GM12878 (cell line): ENCODE results near the gene RNFT2. TPM values are rescaled to one million over a fixed set of nuclear protein-coding genes. Genes with fewer than 3 reads are reported as not detected.

ENCODE experiments used
- ATAC-seq: fragments of 200-7000 bp; cut with Tn5 transposase; 3 replicates; pipeline ENCODE4 v1.9.1; 2020; ENCODE audit warnings: mild to moderate bottlenecking, moderate library complexity
- BruUV-seq: library from RNA; stranded (reverse); fragments of 400-500 nt; replicated peaks from 2 replicates; lab custom pipeline; 2021; lab: Mats Ljungman, UMichigan
- CTCF ChIA-PET: fragments of 300-600 bp; sonication (Branson Sonifier 250); formaldehyde crosslinking; extraction: SDS; loops from one replicate; lab custom pipeline; 2021; ENCODE audit warnings: inconsistent platforms; lab: Yijun Ruan, JAX
- POLR2A ChIA-PET: fragments of 350-600 bp; formaldehyde crosslinking; extraction: SDS; loops from one replicate; lab custom pipeline; 2021; ENCODE audit warnings: inconsistent platforms; lab: Charles Lee
- RAD21 ChIA-PET: fragments of 300-600 bp; sonication (Branson Sonifier 250); formaldehyde crosslinking; loops from one replicate; lab custom pipeline; 2023; ENCODE audit warnings: antibody characterized with exemption; ENCODE audit not compliant: unreplicated experiment; lab: Charles Lee
- SMC1A ChIA-PET: fragments of 300-600 bp; sonication (Branson Sonifier 250); formaldehyde crosslinking; loops from one replicate; lab custom pipeline; 2023; ENCODE audit not compliant: unreplicated experiment, uncharacterized antibody; lab: Charles Lee
- DNase-seq: peaks from one replicate; pipeline ENCODE4 v3.0.0-alpha.2; 2011; ENCODE audit warnings: low read depth, low spot score
- FAIRE-seq: peaks from 3 replicates; lab custom pipeline; 2011; peaks lifted over from hg19 to GRCh38; lab: Jason Lieb, UNC
- H2AFZ ChIP-seq: 2 replicates; pipeline ENCODE4 v1.6.0; 2011; ENCODE audit warnings: low read depth, low read length, control low read depth; ENCODE audit not compliant: control insufficient read depth
- H3K27ac ChIP-seq: 2 replicates; pipeline ENCODE4 v1.5.1; 2011; ENCODE audit warnings: control low read depth; ENCODE audit not compliant: control insufficient read depth, insufficient read depth
- H3K27me3 ChIP-seq, 2 experiments: replicated peaks in 1 of 2; 2 replicates each; pipeline versions ENCODE4 v1.6.0 to v1.6.1; 2011; ENCODE audit warnings: low read length in 1 of 2; ENCODE audit not compliant: control insufficient read depth in 2 of 2, insufficient read depth in 2 of 2
- H3K36me3 ChIP-seq, 2 experiments: 2 replicates each; pipeline ENCODE4 v1.5.1; 2011; ENCODE audit warnings: low read length in 1 of 2; ENCODE audit not compliant: control insufficient read depth in 2 of 2, insufficient read depth in 2 of 2
- H3K4me1 ChIP-seq: 2 replicates; pipeline ENCODE4 v1.6.1; 2011; ENCODE audit warnings: mild to moderate bottlenecking, low read length, moderate library complexity, mixed read lengths; ENCODE audit not compliant: control insufficient read depth, insufficient read depth
- H3K4me2 ChIP-seq: 2 replicates; pipeline ENCODE4 v1.6.0; 2011; ENCODE audit warnings: control low read depth; ENCODE audit not compliant: control insufficient read depth, insufficient read depth
- H3K4me3 ChIP-seq: fragments of 200-600 bp; sonication (generic); 2 replicates; pipeline ENCODE4 v1.5.1; 2016
- H3K79me2 ChIP-seq: 2 replicates; pipeline ENCODE4 v1.6.0; 2011; ENCODE audit warnings: low read length; ENCODE audit not compliant: control insufficient read depth, insufficient read depth
- H3K9ac ChIP-seq: 2 replicates; pipeline ENCODE4 v1.8.0; 2011; ENCODE audit warnings: low read length, control low read depth, mixed read lengths; ENCODE audit not compliant: control insufficient read depth, insufficient read depth
- H3K9me3 ChIP-seq: replicated peaks from 3 replicates; pipeline ENCODE4 v1.5.1; 2011; ENCODE audit warnings: mild to moderate bottlenecking, low read length; ENCODE audit not compliant: control insufficient read depth, insufficient read depth
- H4K20me1 ChIP-seq: 2 replicates; pipeline ENCODE4 v1.6.0; 2011; ENCODE audit not compliant: control insufficient read depth, insufficient read depth
- CUX1 ChIP-seq: IDR thresholded peaks from 2 replicates; pipeline ENCODE4 v1.6.1; 2012; ENCODE audit warnings: improper control_type of control experiment, low read depth, low read length; ENCODE audit not compliant: insufficient replicate concordance
- ETV6 ChIP-seq, 2 experiments: fragments of 450-650 bp in 1 of 2; IDR thresholded peaks in 1 of 2; conservative IDR thresholded peaks in 1 of 2; 2 replicates each; pipeline ENCODE4 v1.6.1; 2014; ENCODE audit warnings: antibody characterized with exemption in 1 of 2, borderline replicate concordance in 1 of 2, low read depth in 1 of 2, mild to moderate bottlenecking in 1 of 2, moderate library complexity in 1 of 2
- HCFC1 ChIP-seq: fragments of 150-350 bp; IDR thresholded peaks from 2 replicates; pipeline ENCODE4 v1.6.1; 2014; ENCODE audit warnings: low read length
- HDAC2 ChIP-seq: fragments of 200-600 bp; sonication (generic); IDR thresholded peaks from 2 replicates; pipeline ENCODE4 v1.6.1; 2017
- IKZF2 ChIP-seq, 2 experiments: fragments of 450-650 bp; IDR thresholded peaks; 2 replicates each; pipeline ENCODE4 v1.6.1; 2017; ENCODE audit warnings: mild to moderate bottlenecking in 2 of 2, moderate library complexity in 2 of 2
- MEF2A ChIP-seq: IDR thresholded peaks from 2 replicates; pipeline ENCODE4 v1.6.1; 2011; ENCODE audit warnings: low read depth, mild to moderate bottlenecking, low read length, moderate library complexity; ENCODE audit not compliant: insufficient read depth
- MEF2B ChIP-seq: fragments of 450-650 bp; IDR thresholded peaks from 2 replicates; pipeline ENCODE4 v1.6.1; 2018; ENCODE audit warnings: mild to moderate bottlenecking, moderate library complexity; ENCODE audit not compliant: partially characterized antibody, poor library complexity, severe bottlenecking
- NR2F1 ChIP-seq: fragments of 450-650 bp; conservative IDR thresholded peaks from 2 replicates; pipeline ENCODE4 v1.6.1; 2017; ENCODE audit warnings: mild to moderate bottlenecking
- PAX8 ChIP-seq: fragments of 450-650 bp; IDR thresholded peaks from 2 replicates; pipeline ENCODE4 v1.6.1; 2017; ENCODE audit warnings: mild to moderate bottlenecking, moderate library complexity
- POLR2A ChIP-seq: IDR thresholded peaks from 2 replicates; pipeline ENCODE4 v1.6.1; 2011; ENCODE audit warnings: low read depth, mild to moderate bottlenecking, low read length
- RBBP5 ChIP-seq: fragments of 200-600 bp; sonication (generic); conservative IDR thresholded peaks from 2 replicates; pipeline ENCODE4 v1.6.1; 2016
- WGBS: methylation state at CpG from one replicate; pipeline ENCODE4 v1.1.6; 2016; ENCODE audit warnings: low lambda C conversion rate; ENCODE audit not compliant: insufficient replicate concordance, insufficient coverage; ENCODE audit errors: missing lambda C conversion rate; 5-methylcytosine and 5-hydroxymethylcytosine counted together
- in situ Hi-C: fragments of 300-500 bp; cut with MboI; formaldehyde crosslinking; loops from 9 replicates; pipeline ENCODE4 v1.14.3; 2018; ENCODE audit warnings: mixed read lengths
- intact Hi-C: fragments of 100-400 bp; cut with micrococcal nuclease; formaldehyde crosslinking; loops from one replicate; pipeline ENCODE4 v1.14.2; 2022; ENCODE audit not compliant: unreplicated experiment
- polyA plus RNA-seq, 11 experiments: library from polyadenylated mRNA; depleted of rRNA in 4 of 11; unstranded in 6 of 11; stranded (reverse) in 5 of 11; fragments of >200 nt; fragmentation: Nextera tagmentation in 4 of 11; fragmentation: Illumina TruSeq in 1 of 11; extraction: Ambion mirVana in 4 of 11; extraction: Trizol in 1 of 11; gene quantifications; 1 replicate in 1 of 11; 2 replicates in 10 of 11; pipeline versions ENCODE4 v1.2.1 to v1.2.3, GENCODE V29; 2011 to 2016; ENCODE audit warnings: inconsistent platforms in 2 of 11, missing spikeins in 2 of 11, low read depth in 1 of 11
- total RNA-seq, 4 experiments: library from RNA; depleted of rRNA in 3 of 4; stranded (reverse); fragments of >200 nt in 3 of 4; fragmentation: Illumina TruSeq in 1 of 4; extraction: Trizol in 1 of 4; gene quantifications; 2 replicates each; pipeline versions ENCODE4 v1.2.1 to v1.2.3, GENCODE V29; 2013 to 2021
- TF ChIP-seq, protein P1 (sequence below): fragments of 450-650 bp; IDR thresholded peaks from 2 replicates; pipeline ENCODE4 v1.6.1; 2017; ENCODE audit warnings: antibody characterized with exemption, mild to moderate bottlenecking, moderate library complexity
- TF ChIP-seq, protein P2 (sequence below): fragments of 450-650 bp; IDR thresholded peaks from 2 replicates; pipeline ENCODE4 v1.6.1; 2017; ENCODE audit warnings: mild to moderate bottlenecking

RNFT2 gene
- total and polyA plus RNA-seq, 10 of the 15 experiments (the other 5 are each of a cell fraction or from before 2014, with no cell fraction given) = 2.5 to 17.3 (median 9.7) TPM

DNA sequence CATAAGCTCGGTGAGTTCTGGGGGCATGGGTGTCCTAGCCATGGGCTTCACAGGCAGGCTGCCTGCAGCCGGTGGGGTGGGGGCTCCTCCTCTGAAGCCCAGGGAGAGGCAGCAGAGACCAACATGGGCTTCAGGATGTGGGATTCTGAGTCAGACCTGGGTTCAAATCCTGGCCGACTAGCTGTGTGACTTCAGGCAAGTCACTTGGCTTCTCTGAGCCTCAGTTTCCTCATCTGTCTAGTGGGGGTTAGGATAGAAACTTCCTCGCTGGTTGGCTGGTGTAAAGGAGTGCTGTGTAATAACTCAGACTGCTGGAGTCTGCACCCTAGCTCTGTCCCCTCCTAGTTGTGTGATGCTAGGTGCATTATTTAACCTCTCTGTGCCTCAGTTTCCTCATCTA lies 12.2 kb downstream of the RNFT2 start:
- BruUV-seq = no TSS peak
- intact Hi-C loops = no loop called here
- H3K9me3 ChIP-seq = no peaks in the 10 kb centered on the region
- peaks cover 0 to 2% of the 10 kb centered on the region in 2 experiments; a peak in 1 of 4 replicates for H3K36me3 ChIP-seq
- ATAC-seq (no peak), FAIRE-seq (no peak), DNase-seq (no peak)
- H3K27me3 ChIP-seq = no peaks in the 10 kb centered on the region
- in situ Hi-C loops = no loop called here
- ChIA-PET SMC1A (no interaction called here), RAD21 (no interaction called here), POLR2A (no interaction called here), CTCF (interaction anchor here (0.7 kb wide), 1 partner anchor 47 kb away, joined by 3 read pairs; no protein-coding TSS in a partner anchor)
- WGBS = 96% methylated on average over 4 of the region's 4 CpGs
- H2AFZ ChIP-seq = no peak overlapping the region
- no peak overlapping the region for H3K4me2 ChIP-seq
- no peaks in the 10 kb centered on the region for H3K4me1 ChIP-seq
- H3K79me2 ChIP-seq = no peaks in the 10 kb centered on the region
- no peak overlapping the region for H3K9ac ChIP-seq
- H4K20me1 ChIP-seq = no peaks in the 10 kb centered on the region
- no peak overlapping the region for H3K4me3 ChIP-seq
- no peak overlapping the region for H3K27ac ChIP-seq
- TF ChIP-seq IKZF2 (IDR thresholded peaks at IDR 0.05) = no peak
- TF ChIP-seq ETV6 (conservative IDR thresholded peaks at IDR 0.05 in 1 of 2, IDR thresholded peaks at IDR 0.05 in 1 of 2; ENCODE audit: borderline replicate concordance in 1 of 2, low read depth in 1 of 2) = no peak
- no peak for TF ChIP-seq RBBP5
- no peak for TF ChIP-seq NR2F1
- no peak for TF ChIP-seq MEF2B
- TF ChIP-seq POLR2A = no peak
- TF ChIP-seq MEF2A = no peak
- no peak for TF ChIP-seq HCFC1
- TF ChIP-seq, protein P1, sequence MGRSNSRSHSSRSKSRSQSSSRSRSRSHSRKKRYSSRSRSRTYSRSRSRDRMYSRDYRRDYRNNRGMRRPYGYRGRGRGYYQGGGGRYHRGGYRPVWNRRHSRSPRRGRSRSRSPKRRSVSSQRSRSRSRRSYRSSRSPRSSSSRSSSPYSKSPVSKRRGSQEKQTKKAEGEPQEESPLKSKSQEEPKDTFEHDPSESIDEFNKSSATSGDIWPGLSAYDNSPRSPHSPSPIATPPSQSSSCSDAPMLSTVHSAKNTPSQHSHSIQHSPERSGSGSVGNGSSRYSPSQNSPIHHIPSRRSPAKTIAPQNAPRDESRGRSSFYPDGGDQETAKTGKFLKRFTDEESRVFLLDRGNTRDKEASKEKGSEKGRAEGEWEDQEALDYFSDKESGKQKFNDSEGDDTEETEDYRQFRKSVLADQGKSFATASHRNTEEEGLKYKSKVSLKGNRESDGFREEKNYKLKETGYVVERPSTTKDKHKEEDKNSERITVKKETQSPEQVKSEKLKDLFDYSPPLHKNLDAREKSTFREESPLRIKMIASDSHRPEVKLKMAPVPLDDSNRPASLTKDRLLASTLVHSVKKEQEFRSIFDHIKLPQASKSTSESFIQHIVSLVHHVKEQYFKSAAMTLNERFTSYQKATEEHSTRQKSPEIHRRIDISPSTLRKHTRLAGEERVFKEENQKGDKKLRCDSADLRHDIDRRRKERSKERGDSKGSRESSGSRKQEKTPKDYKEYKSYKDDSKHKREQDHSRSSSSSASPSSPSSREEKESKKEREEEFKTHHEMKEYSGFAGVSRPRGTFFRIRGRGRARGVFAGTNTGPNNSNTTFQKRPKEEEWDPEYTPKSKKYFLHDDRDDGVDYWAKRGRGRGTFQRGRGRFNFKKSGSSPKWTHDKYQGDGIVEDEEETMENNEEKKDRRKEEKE = no peak
- TF ChIP-seq CUX1 = no peak
- no peak for TF ChIP-seq PAX8
- TF ChIP-seq, protein P2, sequence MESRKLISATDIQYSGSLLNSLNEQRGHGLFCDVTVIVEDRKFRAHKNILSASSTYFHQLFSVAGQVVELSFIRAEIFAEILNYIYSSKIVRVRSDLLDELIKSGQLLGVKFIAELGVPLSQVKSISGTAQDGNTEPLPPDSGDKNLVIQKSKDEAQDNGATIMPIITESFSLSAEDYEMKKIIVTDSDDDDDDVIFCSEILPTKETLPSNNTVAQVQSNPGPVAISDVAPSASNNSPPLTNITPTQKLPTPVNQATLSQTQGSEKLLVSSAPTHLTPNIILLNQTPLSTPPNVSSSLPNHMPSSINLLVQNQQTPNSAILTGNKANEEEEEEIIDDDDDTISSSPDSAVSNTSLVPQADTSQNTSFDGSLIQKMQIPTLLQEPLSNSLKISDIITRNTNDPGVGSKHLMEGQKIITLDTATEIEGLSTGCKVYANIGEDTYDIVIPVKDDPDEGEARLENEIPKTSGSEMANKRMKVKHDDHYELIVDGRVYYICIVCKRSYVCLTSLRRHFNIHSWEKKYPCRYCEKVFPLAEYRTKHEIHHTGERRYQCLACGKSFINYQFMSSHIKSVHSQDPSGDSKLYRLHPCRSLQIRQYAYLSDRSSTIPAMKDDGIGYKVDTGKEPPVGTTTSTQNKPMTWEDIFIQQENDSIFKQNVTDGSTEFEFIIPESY = no peak
- TF ChIP-seq HDAC2 = no peak
